ENCODE measurements around the gene NDEL1. TPM values are rescaled to one million over a fixed set of nuclear protein-coding genes. Genes with fewer than 3 reads are reported as not detected.
"Not testable (repeated sequence)": the region's sequence is repeated elsewhere in the genome, so short reads cannot be mapped to it uniquely, and the experiment has no call there.

Gene NDEL1
- total RNA-seq, 1 donor from 2014 or later, result 30.5 TPM

GRCh38 chr17:8392674-8393469, 42.8 kb upstream of the NDEL1 start:
- H3K4me3 Mint-ChIP-seq (ENCODE audit: low read depth), result no peak overlapping the region
- no peaks in the 10 kb centered on the region for H3K9me3 Mint-ChIP-seq (ENCODE audit: low read depth)
- TF ChIP-seq CTCF (IDR thresholded peaks at IDR 0.05; ENCODE audit: unreplicated experiment), result no peak
- peaks cover 33% of the 10 kb centered on the region for H3K27me3 Mint-ChIP-seq
- no peak for DNase-seq (ENCODE audit: low spot score, unreplicated experiment)
- no peak overlapping the region for H3K27ac Mint-ChIP-seq
- H3K4me1 Mint-ChIP-seq (ENCODE audit: low read depth), result no peaks in the 10 kb centered on the region
- no peaks in the 10 kb centered on the region for H3K36me3 Mint-ChIP-seq (ENCODE audit: insufficient read depth)

GRCh38 chr17:8393470-8394231, 42.0 kb upstream of the NDEL1 start:
- no peak overlapping the region for H3K4me3 Mint-ChIP-seq (ENCODE audit: low read depth)
- H3K27me3 Mint-ChIP-seq, result peaks cover 40% of the 10 kb centered on the region

GRCh38 chr17:8394497-8394896, 41.2 kb upstream of the NDEL1 start:
- not testable (repeated sequence) for DNase-seq (ENCODE audit: low spot score, unreplicated experiment); H3K27ac Mint-ChIP-seq; H3K4me1 Mint-ChIP-seq (ENCODE audit: low read depth); H3K9me3 Mint-ChIP-seq (ENCODE audit: low read depth); H3K36me3 Mint-ChIP-seq (ENCODE audit: insufficient read depth); H3K4me3 Mint-ChIP-seq (ENCODE audit: low read depth)
- H3K27me3 Mint-ChIP-seq, result peaks cover 40% of the 10 kb centered on the region

More at GRCh38 chr17:8393470-8394231, 42.0 kb upstream of the NDEL1 start:
- Mint-ChIP-seq H3K27ac (no peak overlapping the region), H3K9me3 (ENCODE audit: low read depth) (no peaks in the 10 kb centered on the region), H3K36me3 (ENCODE audit: insufficient read depth) (no peaks in the 10 kb centered on the region), H3K4me1 (ENCODE audit: low read depth) (no peaks in the 10 kb centered on the region)
- no peak for DNase-seq (ENCODE audit: low spot score, unreplicated experiment)
- TF ChIP-seq CTCF (IDR thresholded peaks at IDR 0.05; ENCODE audit: unreplicated experiment), result no peak

GRCh38 chr17:8397636-8398035, 38.0 kb upstream of the NDEL1 start, which contains the start of gene RNF222:
Gene RNF222 (minus strand): TSS chr17:8397827. CDS start chr17:8393461, 4,366 bp downstream.
- Mint-ChIP-seq H3K36me3 (ENCODE audit: insufficient read depth) (no peaks in the 10 kb centered on the region), H3K9me3 (ENCODE audit: low read depth) (no peaks in the 10 kb centered on the region), H3K27ac (no peak within 1 kb of the TSS), H3K27me3 (peaks cover 44% of the 10 kb centered on the region), H3K4me1 (ENCODE audit: low read depth) (no peaks in the 10 kb centered on the region), H3K4me3 (ENCODE audit: low read depth) (no peak within 1 kb of the TSS)
- no peak for TF ChIP-seq CTCF (IDR thresholded peaks at IDR 0.05; ENCODE audit: unreplicated experiment)
- no peak for DNase-seq (ENCODE audit: low spot score, unreplicated experiment)

- H3K27me3 Mint-ChIP-seq, result peaks cover 43% of the 10 kb centered on the region
These were observed 36.7 kb upstream of the NDEL1 start for GRCh38 chr17:8398980-8399379.

More at GRCh38 chr17:8398980-8399379, 36.7 kb upstream of the NDEL1 start:
- TF ChIP-seq CTCF (IDR thresholded peaks at IDR 0.05; ENCODE audit: unreplicated experiment), result no peak
- no peak for DNase-seq (ENCODE audit: low spot score, unreplicated experiment)
- Mint-ChIP-seq H3K27ac (no peak overlapping the region), H3K4me1 (ENCODE audit: low read depth) (no peaks in the 10 kb centered on the region), H3K9me3 (ENCODE audit: low read depth) (no peaks in the 10 kb centered on the region), H3K4me3 (ENCODE audit: low read depth) (no peak overlapping the region), H3K36me3 (ENCODE audit: insufficient read depth) (no peaks in the 10 kb centered on the region)
